HEK293 (cell line): ENCODE data around the gene SESTD1.

Experiments
- CTCF ChIA-PET: fragments of 350-600 bp; formaldehyde crosslinking; extraction: SDS; loops from one replicate; lab custom pipeline; 2021; ENCODE audit warnings: antibody characterized with exemption; lab: Yijun Ruan, JAX
- POLR2A ChIA-PET: fragments of 300-600 bp; formaldehyde crosslinking; extraction: SDS; loops from one replicate; lab custom pipeline; 2020; ENCODE audit warnings: antibody characterized with exemption, inconsistent platforms; lab: Yijun Ruan, JAX
- H3K27ac ChIP-seq: fragments of 200-500 bp; sonication (Bioruptor generic); 2 replicates; pipeline ENCODE4 v1.5.1; 2014; ENCODE audit warnings: low read depth, low read length, control low read depth, inconsistent platforms; ENCODE audit errors: extremely low read depth
- H3K36me3 ChIP-seq, 2 experiments: fragments of 200-500 bp in 1 of 2; sonication (Bioruptor generic) in 1 of 2; 1 replicate in 1 of 2; 2 replicates in 1 of 2; pipeline ENCODE4 v1.5.1; 2014 to 2017; ENCODE audit warnings: inconsistent platforms in 2 of 2, low read length in 2 of 2; ENCODE audit not compliant: control insufficient read depth in 2 of 2, insufficient read depth in 1 of 2
- H3K4me1 ChIP-seq: fragments of 200-500 bp; sonication (Bioruptor generic); 2 replicates; pipeline ENCODE4 v1.5.1; 2014; ENCODE audit warnings: mild to moderate bottlenecking, low read length, inconsistent platforms; ENCODE audit not compliant: control insufficient read depth, insufficient read depth
- H3K4me3 ChIP-seq: 2 replicates; pipeline ENCODE4 v1.5.1; 2011; ENCODE audit warnings: low read depth, mild to moderate bottlenecking, control low read depth, low read length, moderate library complexity
- H3K9me3 ChIP-seq: fragments of 200-500 bp; sonication (Bioruptor generic); 2 replicates; pipeline ENCODE4 v1.5.1; 2014; ENCODE audit warnings: low read depth, low read length, inconsistent platforms; ENCODE audit not compliant: control insufficient read depth, insufficient read depth
- BCL11B ChIP-seq: fragments of 450-650 bp; formaldehyde crosslinking; IDR thresholded peaks from 2 replicates; pipeline ENCODE4 v1.5.1; 2016; ENCODE audit warnings: low read depth, missing biosample characterization, missing genetic modification characterization
- GLIS1 ChIP-seq: fragments of 450-650 bp; formaldehyde crosslinking; IDR thresholded peaks from 2 replicates; pipeline ENCODE4 v1.5.1; 2016; ENCODE audit warnings: missing biosample characterization, missing genetic modification characterization
- GLIS2 ChIP-seq: fragments of 450-650 bp; formaldehyde crosslinking; IDR thresholded peaks from 2 replicates; pipeline ENCODE4 v1.5.1; 2016; ENCODE audit warnings: missing biosample characterization, missing genetic modification characterization
- KLF9 ChIP-seq: fragments of 450-650 bp; formaldehyde crosslinking; IDR thresholded peaks from 2 replicates; pipeline ENCODE4 v1.5.1; 2016; ENCODE audit warnings: missing biosample characterization, missing genetic modification characterization, low read depth
- SETDB1 ChIP-seq: IDR thresholded peaks from one replicate; pipeline ENCODE4 v1.6.1; 2017; ENCODE audit warnings: mild to moderate bottlenecking, low read length, moderate library complexity, mixed read lengths; ENCODE audit not compliant: insufficient read length
- ZBTB1 ChIP-seq: fragments of 450-650 bp; formaldehyde crosslinking; IDR thresholded peaks from 2 replicates; pipeline ENCODE4 v1.5.1; 2016; ENCODE audit warnings: missing biosample characterization, missing genetic modification characterization
- ZBTB20 ChIP-seq: fragments of 450-650 bp; formaldehyde crosslinking; IDR thresholded peaks from 2 replicates; pipeline ENCODE4 v1.5.1; 2016; ENCODE audit warnings: missing biosample characterization, missing genetic modification characterization
- ZEB2 ChIP-seq: fragments of 450-650 bp; formaldehyde crosslinking; IDR thresholded peaks from 2 replicates; pipeline ENCODE4 v1.5.1; 2016; ENCODE audit warnings: missing biosample characterization, missing genetic modification characterization
- ZNF274 ChIP-seq, 2 experiments: fragments of 200-500 bp in 1 of 2; fragments of 450-650 bp in 1 of 2; sonication (Bioruptor generic) in 1 of 2; formaldehyde crosslinking in 1 of 2; IDR thresholded peaks; 2 replicates each; pipeline versions ENCODE4 v1.5.1 to v1.6.1; 2014 to 2016; ENCODE audit warnings: borderline replicate concordance in 1 of 2, inconsistent platforms in 1 of 2, low read length in 1 of 2, missing biosample characterization in 1 of 2, missing genetic modification characterization in 1 of 2
- ZNF354C ChIP-seq: fragments of 450-650 bp; formaldehyde crosslinking; IDR thresholded peaks from 2 replicates; pipeline ENCODE4 v1.5.1; 2016; ENCODE audit warnings: missing biosample characterization, missing genetic modification characterization, low read depth, borderline replicate concordance
- ZNF501 ChIP-seq: fragments of 450-650 bp; formaldehyde crosslinking; IDR thresholded peaks from 2 replicates; pipeline ENCODE4 v1.5.1; 2016; ENCODE audit warnings: missing biosample characterization, missing genetic modification characterization
- ZNF610 ChIP-seq: fragments of 450-650 bp; formaldehyde crosslinking; IDR thresholded peaks from 2 replicates; pipeline ENCODE4 v1.5.1; 2016; ENCODE audit warnings: missing biosample characterization, missing genetic modification characterization, borderline replicate concordance
- ZNF785 ChIP-seq: fragments of 450-650 bp; formaldehyde crosslinking; IDR thresholded peaks from 2 replicates; pipeline ENCODE4 v1.5.1; 2016; ENCODE audit warnings: missing biosample characterization, missing genetic modification characterization
- ZSCAN16 ChIP-seq: fragments of 450-650 bp; formaldehyde crosslinking; IDR thresholded peaks from 2 replicates; pipeline ENCODE4 v1.5.1; 2016; ENCODE audit warnings: missing biosample characterization, missing genetic modification characterization
- TF ChIP-seq, protein P1 (sequence below): fragments of 450-650 bp; formaldehyde crosslinking; IDR thresholded peaks from 2 replicates; pipeline ENCODE4 v1.5.1; 2016; ENCODE audit warnings: missing biosample characterization, missing genetic modification characterization, borderline replicate concordance
- TF ChIP-seq, protein P2 (sequence below): fragments of 450-650 bp; formaldehyde crosslinking; IDR thresholded peaks from 2 replicates; pipeline ENCODE4 v1.5.1; 2017; ENCODE audit warnings: missing biosample characterization, missing genetic modification characterization
- TF ChIP-seq, protein P3 (sequence below): IDR thresholded peaks from 2 replicates; pipeline ENCODE4 v1.6.1; 2011; ENCODE audit warnings: mild to moderate bottlenecking, low read depth, low read length, borderline replicate concordance
- TF ChIP-seq, protein P4 (sequence below): fragments of 450-650 bp; formaldehyde crosslinking; IDR thresholded peaks from 2 replicates; pipeline ENCODE4 v1.5.1; 2016; ENCODE audit warnings: missing biosample characterization, missing genetic modification characterization
- TF ChIP-seq, protein P5 (sequence below): fragments of 450-650 bp; formaldehyde crosslinking; IDR thresholded peaks from 2 replicates; pipeline ENCODE4 v1.5.1; 2016; ENCODE audit warnings: missing biosample characterization, missing genetic modification characterization
- TF ChIP-seq, protein P6 (sequence below): fragments of 450-650 bp; formaldehyde crosslinking; IDR thresholded peaks from 2 replicates; pipeline ENCODE4 v1.5.1; 2016; ENCODE audit warnings: missing biosample characterization, missing genetic modification characterization
- TF ChIP-seq, protein P7 (sequence below): fragments of 450-650 bp; formaldehyde crosslinking; IDR thresholded peaks from 2 replicates; pipeline ENCODE4 v1.5.1; 2017; ENCODE audit warnings: missing biosample characterization, missing genetic modification characterization

Gene SESTD1

DNA sequence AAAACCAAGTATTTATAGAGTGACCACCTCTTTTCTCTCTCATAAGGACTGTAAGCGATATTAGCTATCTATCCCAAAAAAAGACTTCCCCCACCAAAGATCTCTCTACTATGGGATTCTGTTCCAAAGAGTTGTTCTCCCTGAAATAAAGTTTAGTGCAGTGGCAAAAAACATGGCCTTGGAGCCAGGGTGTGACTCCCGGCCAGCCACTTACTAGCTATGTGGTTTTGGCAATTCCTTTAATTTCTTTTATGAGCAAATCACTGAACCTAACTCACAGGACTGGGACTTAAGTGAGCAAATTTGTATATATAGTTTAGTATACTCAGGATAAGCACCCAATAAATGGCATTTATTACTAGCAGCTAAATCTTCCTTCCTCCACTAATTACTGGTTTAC lies 42.6 kb downstream of the SESTD1 start (continued):
- TF ChIP-seq, protein P1, sequence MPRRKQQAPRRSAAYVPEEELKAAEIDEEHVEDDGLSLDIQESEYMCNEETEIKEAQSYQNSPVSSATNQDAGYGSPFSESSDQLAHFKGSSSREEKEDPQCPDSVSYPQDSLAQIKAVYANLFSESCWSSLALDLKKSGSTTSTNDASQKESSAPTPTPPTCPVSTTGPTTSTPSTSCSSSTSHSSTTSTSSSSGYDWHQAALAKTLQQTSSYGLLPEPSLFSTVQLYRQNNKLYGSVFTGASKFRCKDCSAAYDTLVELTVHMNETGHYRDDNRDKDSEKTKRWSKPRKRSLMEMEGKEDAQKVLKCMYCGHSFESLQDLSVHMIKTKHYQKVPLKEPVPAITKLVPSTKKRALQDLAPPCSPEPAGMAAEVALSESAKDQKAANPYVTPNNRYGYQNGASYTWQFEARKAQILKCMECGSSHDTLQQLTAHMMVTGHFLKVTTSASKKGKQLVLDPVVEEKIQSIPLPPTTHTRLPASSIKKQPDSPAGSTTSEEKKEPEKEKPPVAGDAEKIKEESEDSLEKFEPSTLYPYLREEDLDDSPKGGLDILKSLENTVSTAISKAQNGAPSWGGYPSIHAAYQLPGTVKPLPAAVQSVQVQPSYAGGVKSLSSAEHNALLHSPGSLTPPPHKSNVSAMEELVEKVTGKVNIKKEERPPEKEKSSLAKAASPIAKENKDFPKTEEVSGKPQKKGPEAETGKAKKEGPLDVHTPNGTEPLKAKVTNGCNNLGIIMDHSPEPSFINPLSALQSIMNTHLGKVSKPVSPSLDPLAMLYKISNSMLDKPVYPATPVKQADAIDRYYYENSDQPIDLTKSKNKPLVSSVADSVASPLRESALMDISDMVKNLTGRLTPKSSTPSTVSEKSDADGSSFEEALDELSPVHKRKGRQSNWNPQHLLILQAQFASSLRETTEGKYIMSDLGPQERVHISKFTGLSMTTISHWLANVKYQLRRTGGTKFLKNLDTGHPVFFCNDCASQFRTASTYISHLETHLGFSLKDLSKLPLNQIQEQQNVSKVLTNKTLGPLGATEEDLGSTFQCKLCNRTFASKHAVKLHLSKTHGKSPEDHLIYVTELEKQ (tag by site-specific recombination) = no peak
- TF ChIP-seq, protein P2, sequence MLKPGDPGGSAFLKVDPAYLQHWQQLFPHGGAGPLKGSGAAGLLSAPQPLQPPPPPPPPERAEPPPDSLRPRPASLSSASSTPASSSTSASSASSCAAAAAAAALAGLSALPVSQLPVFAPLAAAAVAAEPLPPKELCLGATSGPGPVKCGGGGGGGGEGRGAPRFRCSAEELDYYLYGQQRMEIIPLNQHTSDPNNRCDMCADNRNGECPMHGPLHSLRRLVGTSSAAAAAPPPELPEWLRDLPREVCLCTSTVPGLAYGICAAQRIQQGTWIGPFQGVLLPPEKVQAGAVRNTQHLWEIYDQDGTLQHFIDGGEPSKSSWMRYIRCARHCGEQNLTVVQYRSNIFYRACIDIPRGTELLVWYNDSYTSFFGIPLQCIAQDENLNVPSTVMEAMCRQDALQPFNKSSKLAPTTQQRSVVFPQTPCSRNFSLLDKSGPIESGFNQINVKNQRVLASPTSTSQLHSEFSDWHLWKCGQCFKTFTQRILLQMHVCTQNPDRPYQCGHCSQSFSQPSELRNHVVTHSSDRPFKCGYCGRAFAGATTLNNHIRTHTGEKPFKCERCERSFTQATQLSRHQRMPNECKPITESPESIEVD (tag by site-specific recombination) = no peak
- TF ChIP-seq, protein P3, sequence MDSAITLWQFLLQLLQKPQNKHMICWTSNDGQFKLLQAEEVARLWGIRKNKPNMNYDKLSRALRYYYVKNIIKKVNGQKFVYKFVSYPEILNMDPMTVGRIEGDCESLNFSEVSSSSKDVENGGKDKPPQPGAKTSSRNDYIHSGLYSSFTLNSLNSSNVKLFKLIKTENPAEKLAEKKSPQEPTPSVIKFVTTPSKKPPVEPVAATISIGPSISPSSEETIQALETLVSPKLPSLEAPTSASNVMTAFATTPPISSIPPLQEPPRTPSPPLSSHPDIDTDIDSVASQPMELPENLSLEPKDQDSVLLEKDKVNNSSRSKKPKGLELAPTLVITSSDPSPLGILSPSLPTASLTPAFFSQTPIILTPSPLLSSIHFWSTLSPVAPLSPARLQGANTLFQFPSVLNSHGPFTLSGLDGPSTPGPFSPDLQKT = no peak
- TF ChIP-seq ZNF610 (tag by site-specific recombination) = no peak
- TF ChIP-seq ZSCAN16 (tag by site-specific recombination) = no peak
- TF ChIP-seq, protein P4, sequence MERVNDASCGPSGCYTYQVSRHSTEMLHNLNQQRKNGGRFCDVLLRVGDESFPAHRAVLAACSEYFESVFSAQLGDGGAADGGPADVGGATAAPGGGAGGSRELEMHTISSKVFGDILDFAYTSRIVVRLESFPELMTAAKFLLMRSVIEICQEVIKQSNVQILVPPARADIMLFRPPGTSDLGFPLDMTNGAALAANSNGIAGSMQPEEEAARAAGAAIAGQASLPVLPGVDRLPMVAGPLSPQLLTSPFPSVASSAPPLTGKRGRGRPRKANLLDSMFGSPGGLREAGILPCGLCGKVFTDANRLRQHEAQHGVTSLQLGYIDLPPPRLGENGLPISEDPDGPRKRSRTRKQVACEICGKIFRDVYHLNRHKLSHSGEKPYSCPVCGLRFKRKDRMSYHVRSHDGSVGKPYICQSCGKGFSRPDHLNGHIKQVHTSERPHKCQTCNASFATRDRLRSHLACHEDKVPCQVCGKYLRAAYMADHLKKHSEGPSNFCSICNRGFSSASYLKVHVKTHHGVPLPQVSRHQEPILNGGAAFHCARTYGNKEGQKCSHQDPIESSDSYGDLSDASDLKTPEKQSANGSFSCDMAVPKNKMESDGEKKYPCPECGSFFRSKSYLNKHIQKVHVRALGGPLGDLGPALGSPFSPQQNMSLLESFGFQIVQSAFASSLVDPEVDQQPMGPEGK (tag by site-specific recombination) = no peak
- no peak for TF ChIP-seq BCL11B (tag by site-specific recombination)
- TF ChIP-seq KLF9 (tag by site-specific recombination) = no peak
- no peak for TF ChIP-seq SETDB1

DNA sequence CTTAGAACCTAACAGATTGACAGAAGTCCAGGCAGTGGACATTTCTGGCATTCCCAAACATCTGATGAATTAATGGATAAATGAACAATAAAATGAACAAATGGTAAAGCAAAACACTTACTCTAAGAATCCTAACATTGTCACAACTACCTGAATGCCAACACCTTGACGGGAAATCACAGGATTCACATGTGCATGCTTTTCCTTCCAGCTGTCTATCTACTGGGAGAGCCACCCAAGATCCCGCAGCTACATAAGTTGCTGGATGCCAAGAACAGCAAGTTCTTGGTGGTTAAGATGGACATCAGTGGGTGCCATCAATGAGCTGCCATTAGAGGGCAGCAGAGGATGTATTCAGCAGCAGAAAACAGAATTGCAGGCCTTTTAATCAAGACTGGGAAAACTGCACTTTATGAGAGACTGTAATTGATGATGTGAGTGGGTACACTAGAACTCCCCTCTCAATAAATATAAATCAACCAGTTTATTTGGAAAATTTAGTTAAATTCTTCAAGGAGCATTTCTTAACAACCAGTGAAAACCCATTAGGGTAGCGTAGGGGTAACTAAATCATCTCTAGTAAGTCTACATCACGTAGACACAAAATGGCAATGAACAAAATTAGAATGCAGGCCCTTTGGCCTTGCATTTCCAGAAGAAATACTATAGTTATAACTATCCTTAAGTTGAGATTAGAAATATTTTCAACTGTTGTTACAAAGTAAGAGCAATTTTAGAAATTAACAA lies 45.6 kb downstream of the SESTD1 start:
- CTCF ChIA-PET = interaction anchor here (0.6 to 1.5 kb wide), 16 partner anchors 11 to 520 kb away, joined by 3 to 5 read pairs (median 4); no protein-coding TSS in a partner anchor
- no peaks in the 10 kb centered on the region for H3K4me1 ChIP-seq
- H3K36me3 ChIP-seq = no peaks in the 10 kb centered on the region
- H3K4me3 ChIP-seq = no peak overlapping the region
- no peaks in the 10 kb centered on the region for H3K9me3 ChIP-seq
- POLR2A ChIA-PET = interaction anchor here (1.1 kb wide), 1 partner anchor 39 kb away, joined by 3 read pairs; no protein-coding TSS in a partner anchor
- H3K27ac ChIP-seq = no peak overlapping the region
- TF ChIP-seq GLIS2 (tag by site-specific recombination) = no peak
- TF ChIP-seq ZNF785 (tag by site-specific recombination) = no peak
- TF ChIP-seq, protein P5, sequence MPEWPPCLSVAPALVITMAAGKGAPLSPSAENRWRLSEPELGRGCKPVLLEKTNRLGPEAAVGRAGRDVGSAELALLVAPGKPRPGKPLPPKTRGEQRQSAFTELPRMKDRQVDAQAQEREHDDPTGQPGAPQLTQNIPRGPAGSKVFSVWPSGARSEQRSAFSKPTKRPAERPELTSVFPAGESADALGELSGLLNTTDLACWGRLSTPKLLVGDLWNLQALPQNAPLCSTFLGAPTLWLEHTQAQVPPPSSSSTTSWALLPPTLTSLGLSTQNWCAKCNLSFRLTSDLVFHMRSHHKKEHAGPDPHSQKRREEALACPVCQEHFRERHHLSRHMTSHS = no peak
- TF ChIP-seq, protein P6, sequence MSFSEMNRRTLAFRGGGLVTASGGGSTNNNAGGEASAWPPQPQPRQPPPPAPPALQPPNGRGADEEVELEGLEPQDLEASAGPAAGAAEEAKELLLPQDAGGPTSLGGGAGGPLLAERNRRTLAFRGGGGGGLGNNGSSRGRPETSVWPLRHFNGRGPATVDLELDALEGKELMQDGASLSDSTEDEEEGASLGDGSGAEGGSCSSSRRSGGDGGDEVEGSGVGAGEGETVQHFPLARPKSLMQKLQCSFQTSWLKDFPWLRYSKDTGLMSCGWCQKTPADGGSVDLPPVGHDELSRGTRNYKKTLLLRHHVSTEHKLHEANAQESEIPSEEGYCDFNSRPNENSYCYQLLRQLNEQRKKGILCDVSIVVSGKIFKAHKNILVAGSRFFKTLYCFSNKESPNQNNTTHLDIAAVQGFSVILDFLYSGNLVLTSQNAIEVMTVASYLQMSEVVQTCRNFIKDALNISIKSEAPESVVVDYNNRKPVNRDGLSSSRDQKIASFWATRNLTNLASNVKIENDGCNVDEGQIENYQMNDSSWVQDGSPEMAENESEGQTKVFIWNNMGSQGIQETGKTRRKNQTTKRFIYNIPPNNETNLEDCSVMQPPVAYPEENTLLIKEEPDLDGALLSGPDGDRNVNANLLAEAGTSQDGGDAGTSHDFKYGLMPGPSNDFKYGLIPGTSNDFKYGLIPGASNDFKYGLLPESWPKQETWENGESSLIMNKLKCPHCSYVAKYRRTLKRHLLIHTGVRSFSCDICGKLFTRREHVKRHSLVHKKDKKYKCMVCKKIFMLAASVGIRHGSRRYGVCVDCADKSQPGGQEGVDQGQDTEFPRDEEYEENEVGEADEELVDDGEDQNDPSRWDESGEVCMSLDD (tag by site-specific recombination) = no peak
- TF ChIP-seq ZNF610 (tag by site-specific recombination) = no peak
- TF ChIP-seq, protein P7, sequence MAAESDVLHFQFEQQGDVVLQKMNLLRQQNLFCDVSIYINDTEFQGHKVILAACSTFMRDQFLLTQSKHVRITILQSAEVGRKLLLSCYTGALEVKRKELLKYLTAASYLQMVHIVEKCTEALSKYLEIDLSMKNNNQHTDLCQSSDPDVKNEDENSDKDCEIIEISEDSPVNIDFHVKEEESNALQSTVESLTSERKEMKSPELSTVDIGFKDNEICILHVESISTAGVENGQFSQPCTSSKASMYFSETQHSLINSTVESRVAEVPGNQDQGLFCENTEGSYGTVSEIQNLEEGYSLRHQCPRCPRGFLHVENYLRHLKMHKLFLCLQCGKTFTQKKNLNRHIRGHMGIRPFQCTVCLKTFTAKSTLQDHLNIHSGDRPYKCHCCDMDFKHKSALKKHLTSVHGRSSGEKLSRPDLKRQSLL = no peak
- no peak for TF ChIP-seq ZNF501 (tag by site-specific recombination)
- no peak for TF ChIP-seq ZEB2 (tag by site-specific recombination)
- no peak for TF ChIP-seq GLIS1
- no peak for TF ChIP-seq ZNF274 (IDR thresholded peaks at IDR 0.05; ENCODE audit: low read length)
- TF ChIP-seq ZNF274 (tag by site-specific recombination; IDR thresholded peaks at IDR 0.05; ENCODE audit: borderline replicate concordance) = no peak
- no peak for TF ChIP-seq ZNF354C (tag by site-specific recombination)
- no peak for TF ChIP-seq ZBTB20 (tag by site-specific recombination)
- TF ChIP-seq ZBTB1 (tag by site-specific recombination) = no peak
